Adrenal gland (tissue), 12 donors: ENCODE measurements around the gene ALLC. TPM values are rescaled to one million over a fixed set of nuclear protein-coding genes. Genes with fewer than 3 reads are reported as not detected.

Experiments used
- DNase-seq, 7 donors: peaks; one replicate each; pipeline ENCODE4 v3.0.0-alpha.2; 2019 to 2020
- H3K27ac ChIP-seq, 5 donors: fragments of 200-600 bp; sonication (generic) in 4 of 5; 1 replicate in 3 of 5; 2 replicates in 2 of 5; pipeline versions ENCODE4 v1.5.1 to v1.8.0; 2016 to 2020; ENCODE audit warnings: mild to moderate bottlenecking in 1 of 5
- H3K27me3 ChIP-seq: fragments of 200-600 bp; 2 replicates; pipeline ENCODE4 v1.8.0; 2021
- H3K36me3 ChIP-seq, 2 donors: fragments of 200-600 bp; replicated peaks in 1 of 2; 1 replicate in 1 of 2; 2 replicates in 1 of 2; pipeline versions ENCODE4 v1.5.1 to v1.8.0; 2018 to 2022
- H3K4me1 ChIP-seq, 2 donors: fragments of 200-600 bp; replicated peaks in 1 of 2; 1 replicate in 1 of 2; 2 replicates in 1 of 2; pipeline versions ENCODE4 v1.5.1 to v1.8.0; 2018 to 2021
- H3K4me3 ChIP-seq, 4 donors: fragments of 200-600 bp; sonication (generic) in 3 of 4; one replicate each; pipeline ENCODE4 v1.5.1; 2016 to 2018
- H3K9me3 ChIP-seq, 3 donors: fragments of 200-600 bp; sonication (generic) in 1 of 3; replicated peaks in 1 of 3; 1 replicate in 2 of 3; 2 replicates in 1 of 3; pipeline versions ENCODE4 v1.5.1 to v1.8.0; 2016 to 2021
- POLR2A ChIP-seq, 2 donors: fragments of 450-650 bp; IDR thresholded peaks; one replicate each; pipeline ENCODE4 v1.6.1; 2017; ENCODE audit warnings: antibody characterized with exemption in 2 of 2, mild to moderate bottlenecking in 2 of 2, moderate library complexity in 1 of 2
- WGBS, 4 donors: extraction: QIAGEN DNeasy Blood & Tissue Kit in 2 of 4; methylation state at CpG; one replicate each; pipeline versions ENCODE4 v1.1.5 to v1.1.7; 2013 to 2017; 5-methylcytosine and 5-hydroxymethylcytosine counted together
- intact Hi-C, 2 donors: fragments of 100-400 bp; cut with DNase I; formaldehyde crosslinking; loops; one replicate each; pipeline versions ENCODE4 v1.14.1 to v1.15.0; 2022 to 2023
- polyA plus RNA-seq, 3 donors: library from polyadenylated mRNA; stranded (reverse); fragments of 200-250 nt in 2 of 3; fragments of 350-450 nt in 1 of 3; fragmentation: Illumina TruSeq in 1 of 3; extraction: RNeasy Lipid Tissue Mini Kit (QIAGEN cat#74804) in 1 of 3; gene quantifications; one replicate each; pipeline ENCODE4 v1.2.3, GENCODE V29; 2013 to 2014
- total RNA-seq, 9 donors: library from RNA; depleted of rRNA in 4 of 9; stranded (reverse); fragments of >200 nt in 4 of 9; fragments of 120-200 nt in 1 of 9; fragmentation: NEBNext Ultra II Directional in 1 of 9; extraction: Animal tissue kit (Norgen Biotek cat#: 25700) in 1 of 9; gene quantifications; one replicate each; pipeline versions ENCODE4 v1.1.0 to v1.2.4, GENCODE V29; 2013 to 2023
- TF ChIP-seq, protein P1 (sequence below), 6 experiments: fragments of 450-650 bp in 4 of 6; fragments of 200-600 bp in 2 of 6; sonication (generic) in 1 of 6; IDR thresholded peaks; 1 replicate in 5 of 6; 2 replicates in 1 of 6; pipeline versions ENCODE4 v1.5.1 to v1.8.0; 2016 to 2021; ENCODE audit warnings: antibody characterized with exemption in 6 of 6, mild to moderate bottlenecking in 2 of 6, moderate library complexity in 1 of 6
- donor health status: healthy with polysubstance abuse.
- donor health status: Bipolar disorder and iron deficiency.
- donor health status: DM: yes; HTN: yes; CAD: no.
- donor health status: DM: no; HTN: no; CAD: no.
- donor health status: DM: no; HTN: no; CAD: no.
- donor health status: DM: yes; HTN: yes; CAD: no.

Gene ALLC
- total and polyA plus RNA-seq, 12 donors, result 0.07 to 7.9 (median 0.72) TPM; not detected in 5

DNA sequence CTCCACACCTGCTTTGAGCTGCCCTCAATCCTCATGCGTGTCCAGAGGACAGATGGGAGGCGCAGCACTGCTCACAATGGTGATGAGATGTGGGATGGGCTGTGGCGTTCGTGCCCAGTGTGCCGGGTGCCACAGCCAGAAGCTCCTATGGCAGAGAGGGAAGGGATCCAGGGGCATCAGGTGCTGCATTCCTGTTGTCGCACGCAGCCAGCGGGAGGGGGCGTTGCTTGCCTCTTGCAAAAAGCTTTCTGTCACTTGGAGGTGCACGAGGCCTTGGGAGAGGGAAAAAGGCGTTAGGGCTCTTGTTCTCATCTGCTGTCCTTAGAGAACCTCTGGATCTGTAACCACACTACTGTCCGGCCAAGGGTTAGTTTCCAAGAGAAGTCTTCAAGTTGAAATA, 29.2 kb upstream of the ALLC start:
- H3K27ac ChIP-seq, result peak overlapping the region in 1 of 5 donors; percentile 13

DNA sequence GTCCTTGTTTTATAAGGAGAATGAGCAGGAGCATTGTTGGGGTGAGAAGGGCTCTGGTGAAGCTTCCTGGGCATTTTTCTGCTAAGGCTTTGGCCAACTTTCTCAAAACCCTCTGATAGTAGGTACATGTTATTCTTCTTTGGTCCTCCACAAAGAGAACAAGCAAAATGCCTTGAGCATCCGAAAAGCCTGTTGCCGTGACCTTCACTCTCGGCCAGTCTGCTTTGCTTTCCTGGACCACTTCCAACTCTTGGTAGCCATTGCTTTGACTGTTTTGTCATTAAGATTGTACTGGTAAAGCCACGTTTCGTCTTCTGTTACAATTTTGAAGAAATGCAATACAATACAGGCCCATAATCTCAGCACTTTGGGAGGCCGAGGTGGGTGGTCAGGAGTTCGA, 27.4 kb upstream of the ALLC start:
- Histone ChIP-seq H3K4me1 (no peaks in the 10 kb centered on the region), H3K4me3 (no peak overlapping the region), H3K27me3 (no peaks in the 10 kb centered on the region), H3K9me3 (no peaks in the 10 kb centered on the region), H3K36me3 (no peaks in the 10 kb centered on the region), H3K27ac (peak overlapping the region in 1 of 5 donors; percentile 36)
- TF ChIP-seq, protein P1, sequence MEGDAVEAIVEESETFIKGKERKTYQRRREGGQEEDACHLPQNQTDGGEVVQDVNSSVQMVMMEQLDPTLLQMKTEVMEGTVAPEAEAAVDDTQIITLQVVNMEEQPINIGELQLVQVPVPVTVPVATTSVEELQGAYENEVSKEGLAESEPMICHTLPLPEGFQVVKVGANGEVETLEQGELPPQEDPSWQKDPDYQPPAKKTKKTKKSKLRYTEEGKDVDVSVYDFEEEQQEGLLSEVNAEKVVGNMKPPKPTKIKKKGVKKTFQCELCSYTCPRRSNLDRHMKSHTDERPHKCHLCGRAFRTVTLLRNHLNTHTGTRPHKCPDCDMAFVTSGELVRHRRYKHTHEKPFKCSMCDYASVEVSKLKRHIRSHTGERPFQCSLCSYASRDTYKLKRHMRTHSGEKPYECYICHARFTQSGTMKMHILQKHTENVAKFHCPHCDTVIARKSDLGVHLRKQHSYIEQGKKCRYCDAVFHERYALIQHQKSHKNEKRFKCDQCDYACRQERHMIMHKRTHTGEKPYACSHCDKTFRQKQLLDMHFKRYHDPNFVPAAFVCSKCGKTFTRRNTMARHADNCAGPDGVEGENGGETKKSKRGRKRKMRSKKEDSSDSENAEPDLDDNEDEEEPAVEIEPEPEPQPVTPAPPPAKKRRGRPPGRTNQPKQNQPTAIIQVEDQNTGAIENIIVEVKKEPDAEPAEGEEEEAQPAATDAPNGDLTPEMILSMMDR (IDR thresholded peaks at IDR 0.05), result no peak
- TF ChIP-seq POLR2A (IDR thresholded peaks at IDR 0.05), result no peak
- intact Hi-C loops, result no loop called here
- WGBS, 4 donors, result 42 to 63% (median 52%) methylated on average over 7 of the region's 7 CpGs
- peak in 5 of 7 donors; percentile 19 to 58 (median 45) for DNase-seq

More for the DNA sequence above, 29.2 kb upstream of the ALLC start:
- no peak for TF ChIP-seq POLR2A (IDR thresholded peaks at IDR 0.05)
- TF ChIP-seq, protein P1 (IDR thresholded peaks at IDR 0.05), result no peak
- Histone ChIP-seq H3K27me3 (no peaks in the 10 kb centered on the region), H3K9me3 (no peaks in the 10 kb centered on the region), H3K36me3 (no peaks in the 10 kb centered on the region), H3K4me3 (no peak overlapping the region), H3K4me1 (no peaks in the 10 kb centered on the region)
- intact Hi-C loops, result no loop called here
- 66 to 83% (median 76%) methylated on average over 9 to 12 of the region's 12 CpGs for WGBS, 4 donors
- peak in 3 of 7 donors; percentile 10 to 49 (median 17) for DNase-seq

DNA sequence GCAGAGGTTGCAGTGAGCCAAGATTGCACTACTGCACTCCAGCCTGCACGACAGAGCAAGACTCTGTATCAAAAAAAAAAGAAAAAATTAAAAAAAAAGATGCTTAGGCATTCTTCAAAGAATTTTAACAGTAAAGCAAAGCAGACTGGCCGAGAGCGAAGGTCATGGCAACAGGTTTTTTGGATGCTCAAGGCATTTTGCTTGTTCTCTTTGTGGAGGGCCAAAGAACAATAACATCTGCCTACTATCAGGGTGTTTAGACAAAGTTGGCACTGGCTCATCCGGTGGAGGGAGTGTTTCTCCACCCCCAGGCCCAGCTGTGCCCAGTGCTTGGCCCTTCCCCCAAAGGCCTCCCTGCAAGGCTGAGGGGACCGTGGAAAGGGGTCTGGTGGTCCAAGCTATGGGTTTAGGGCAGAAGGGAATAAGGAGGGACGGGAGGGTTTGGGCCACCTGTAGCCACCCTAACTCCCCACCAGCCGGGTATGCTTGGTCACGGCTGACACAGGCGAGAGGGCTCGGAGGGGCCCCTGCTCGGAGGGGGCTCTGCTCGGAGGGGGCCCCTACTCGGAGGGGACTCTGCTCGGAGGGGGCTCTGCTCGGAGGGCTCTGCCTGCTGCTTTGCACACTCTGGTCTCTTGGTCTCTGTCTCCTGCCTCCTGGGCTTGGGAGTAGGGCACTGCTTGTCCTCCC, 26.7 kb upstream of the ALLC start:
- H3K27ac ChIP-seq, result no peak overlapping the region
- no peak overlapping the region for H3K4me3 ChIP-seq
- H3K9me3 ChIP-seq, result no peaks in the 10 kb centered on the region
- intact Hi-C loops, result no loop called here
- TF ChIP-seq POLR2A (IDR thresholded peaks at IDR 0.05), result no peak
- TF ChIP-seq, protein P1 (IDR thresholded peaks at IDR 0.05), result no peak
- no peaks in the 10 kb centered on the region for H3K4me1 ChIP-seq
- no peaks in the 10 kb centered on the region for H3K36me3 ChIP-seq
- peak in 3 of 7 donors; percentile 10 to 25 (median 13) for DNase-seq
- no peaks in the 10 kb centered on the region for H3K27me3 ChIP-seq
- WGBS, 4 donors, result 68 to 82% (median 77%) methylated on average over 12 to 15 of the region's 15 CpGs

DNA sequence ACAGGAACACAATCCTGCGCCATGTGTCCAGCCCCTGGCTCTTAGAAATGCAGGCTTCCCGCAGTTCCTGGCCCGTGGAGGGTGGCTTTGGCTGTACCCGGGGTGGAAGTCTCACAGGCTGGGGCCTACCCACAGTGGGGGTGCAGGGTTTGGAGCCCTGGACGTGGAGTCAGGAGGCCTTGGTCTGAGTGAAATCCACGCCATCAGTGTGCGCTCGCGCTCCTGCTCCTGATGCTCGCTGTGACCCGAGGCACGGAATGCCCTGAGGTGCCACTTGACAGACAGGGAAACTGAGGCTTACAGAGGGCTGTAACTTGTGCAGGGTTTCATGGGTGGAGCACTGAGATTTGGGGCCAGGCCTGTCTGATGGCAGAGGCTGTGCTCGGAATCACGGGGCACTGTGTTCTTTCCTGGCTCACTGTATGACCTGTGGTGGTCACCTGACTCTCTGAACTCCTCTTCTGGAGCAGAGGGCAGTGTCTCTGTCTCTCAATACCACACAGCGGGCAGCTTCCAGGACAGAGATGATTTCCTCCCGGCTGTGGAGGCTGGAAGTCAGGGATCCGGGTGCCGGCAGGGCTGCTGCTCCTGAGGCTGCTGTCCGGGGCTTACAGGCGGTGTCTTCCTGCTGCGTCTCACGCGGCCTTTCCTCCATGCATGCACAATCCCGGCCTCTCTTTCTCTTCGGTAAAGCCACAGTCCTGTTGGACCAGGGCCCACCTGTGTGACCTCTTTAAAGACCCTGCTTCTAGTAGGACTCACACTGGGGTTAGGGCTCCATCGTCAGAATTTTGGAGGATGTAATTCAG, 25.9 kb upstream of the ALLC start:
- DNase-seq, result peak in 3 of 7 donors; percentile 12 to 19 (median 15)
- Histone ChIP-seq H3K4me3 (no peak overlapping the region), H3K36me3 (no peaks in the 10 kb centered on the region), H3K27me3 (no peaks in the 10 kb centered on the region), H3K9me3 (no peaks in the 10 kb centered on the region), H3K27ac (no peak overlapping the region), H3K4me1 (no peaks in the 10 kb centered on the region)
- TF ChIP-seq, protein P1 (IDR thresholded peaks at IDR 0.05), result no peak
- no peak for TF ChIP-seq POLR2A (IDR thresholded peaks at IDR 0.05)
- intact Hi-C loops, result no loop called here
- WGBS, 4 donors, result 91 to 95% (median 93%) methylated on average over 17 to 26 of the region's 26 CpGs
